AG09319 (cell line): Measurements from ENCODE around the gene PRLH.

ENCODE experiments used
- DNase-seq: peaks from one replicate; pipeline ENCODE4 v3.0.0-alpha.2; 2010; ENCODE audit warnings: low read depth; ENCODE audit errors: extremely low read depth
- CTCF ChIP-seq: IDR thresholded peaks from 2 replicates; pipeline ENCODE4 v1.5.1; 2011; ENCODE audit warnings: low read depth, mild to moderate bottlenecking, inconsistent platforms, low read length, moderate library complexity

The PRLH gene

GRCh38 chr2:237588044-237588696, 21.8 kb downstream of the PRLH start:
- no peak for TF ChIP-seq CTCF
- DNase-seq, result no peak

GRCh38 chr2:237590272-237591140, 24.1 kb downstream of the PRLH start, which contains the start of gene RAB17:
RAB17 (minus strand) TSS chr2:237590734; CDS start chr2:237586154, 4,580 bp downstream.
- no peak for TF ChIP-seq CTCF
- DNase-seq, result no peak

- TF ChIP-seq CTCF, result no peak
- no peak for DNase-seq
These were observed 24.9 kb downstream of the PRLH start for GRCh38 chr2:237591141-237591881.

- TF ChIP-seq CTCF, result no peak
- no peak for DNase-seq
These were observed 26.1 kb downstream of the PRLH start for GRCh38 chr2:237592425-237592980.

- no peak for DNase-seq
- TF ChIP-seq CTCF, result no peak
These were observed 26.7 kb downstream of the PRLH start for GRCh38 chr2:237593036-237593435.

- DNase-seq, result no peak
- TF ChIP-seq CTCF, result no peak
These were observed 27.4 kb downstream of the PRLH start for GRCh38 chr2:237593596-237594320.
